ENCODE data around the gene TTC7B.

TTC7B gene

DNA sequence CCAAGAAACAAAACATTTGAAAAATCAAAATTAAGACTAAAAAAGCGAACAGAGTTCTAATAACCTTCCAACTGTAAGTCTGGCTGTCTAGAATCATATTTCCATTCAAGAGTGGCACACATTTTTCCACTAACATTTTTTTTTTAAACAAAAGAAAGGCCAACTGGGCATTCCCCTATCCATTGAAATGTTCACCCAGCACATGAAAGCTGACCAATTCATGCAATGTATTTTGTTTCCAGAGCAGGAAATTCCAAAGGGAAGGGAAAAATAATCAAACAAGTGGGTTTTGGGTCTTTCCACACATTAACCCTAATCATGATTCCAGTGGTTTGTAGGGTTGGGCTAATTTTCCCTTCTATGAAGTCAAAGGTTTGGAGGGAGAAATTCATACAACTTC lies 212.9 kb downstream of the TTC7B start:
- no peak for DNase-seq (ENCODE audit: low read depth in 2 of 3, low spot score in 2 of 3)

DNA sequence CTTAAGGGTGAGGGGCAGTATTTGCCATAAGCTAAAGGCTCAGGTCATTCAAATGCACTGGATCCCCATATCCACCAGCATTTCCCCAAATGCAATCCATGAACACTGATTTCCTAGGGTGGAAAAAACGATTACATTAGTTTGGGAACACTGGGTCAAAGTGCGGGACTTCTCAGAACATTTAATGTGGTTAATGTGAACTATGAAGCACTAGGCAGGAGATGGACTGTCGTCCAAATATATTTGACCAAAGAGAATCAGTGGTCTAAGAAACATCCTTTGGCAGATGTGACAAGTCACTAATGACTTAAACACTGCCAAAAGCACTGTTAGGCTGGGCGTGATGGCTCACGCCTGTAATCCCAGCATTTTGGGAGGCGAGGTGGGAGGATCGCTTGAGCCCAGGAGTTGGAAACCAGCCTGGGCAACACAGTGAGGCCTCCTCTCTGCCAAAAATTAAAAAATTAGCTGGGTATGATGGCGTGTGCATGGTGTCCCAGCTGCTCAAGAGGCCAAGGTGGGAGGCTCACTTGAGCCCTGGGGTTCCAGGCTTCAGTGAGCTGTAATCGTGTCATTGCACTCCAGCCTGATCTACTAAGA lies 214.0 kb downstream of the TTC7B start:
- DNase-seq (ENCODE audit: low read depth in 2 of 3, low spot score in 2 of 3), result no peak

DNA sequence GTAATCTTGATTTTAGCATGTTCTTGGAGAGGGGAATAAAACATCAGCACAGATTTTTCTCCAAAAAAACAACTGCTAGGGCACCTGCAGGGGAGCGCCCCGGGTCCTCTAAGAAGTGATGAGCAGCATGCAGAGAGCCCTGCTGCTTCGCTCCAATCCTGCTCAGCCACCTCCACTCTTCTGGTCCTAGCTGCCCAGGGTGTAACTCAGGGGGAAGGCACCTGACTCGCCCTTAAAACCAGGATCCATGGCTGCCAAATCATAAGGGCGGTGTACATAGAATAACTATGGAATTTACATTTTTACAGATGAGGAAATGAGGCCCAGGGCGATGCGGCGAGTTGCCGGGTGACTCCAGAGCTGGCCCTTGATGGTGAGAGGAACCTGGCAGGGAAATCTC lies 214.7 kb downstream of the TTC7B start:
- DNase-seq (ENCODE audit: low read depth in 2 of 3, low spot score in 2 of 3), result no peak

DNA sequence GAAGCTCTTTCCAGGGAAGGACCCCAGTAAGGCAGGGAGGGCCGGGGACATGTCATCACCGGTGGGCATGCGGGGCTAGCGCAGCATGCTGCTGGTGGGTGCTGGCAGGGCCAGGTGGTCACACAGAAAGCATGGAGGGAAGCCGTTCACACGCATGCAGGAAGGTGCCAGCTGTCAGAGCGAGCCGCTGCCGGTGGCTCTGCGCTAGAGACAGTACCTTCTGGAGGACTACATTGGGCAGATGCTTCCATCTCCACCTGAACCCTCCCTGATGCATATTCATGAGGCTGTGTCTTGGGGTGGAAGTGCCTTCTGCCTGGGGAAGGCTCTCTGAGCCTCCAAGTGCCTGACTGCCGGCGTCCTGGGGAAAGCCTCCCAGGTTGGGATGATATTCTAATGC lies 215.6 kb downstream of the TTC7B start:
- DNase-seq (ENCODE audit: low read depth in 2 of 3, low spot score in 2 of 3), result no peak

DNA sequence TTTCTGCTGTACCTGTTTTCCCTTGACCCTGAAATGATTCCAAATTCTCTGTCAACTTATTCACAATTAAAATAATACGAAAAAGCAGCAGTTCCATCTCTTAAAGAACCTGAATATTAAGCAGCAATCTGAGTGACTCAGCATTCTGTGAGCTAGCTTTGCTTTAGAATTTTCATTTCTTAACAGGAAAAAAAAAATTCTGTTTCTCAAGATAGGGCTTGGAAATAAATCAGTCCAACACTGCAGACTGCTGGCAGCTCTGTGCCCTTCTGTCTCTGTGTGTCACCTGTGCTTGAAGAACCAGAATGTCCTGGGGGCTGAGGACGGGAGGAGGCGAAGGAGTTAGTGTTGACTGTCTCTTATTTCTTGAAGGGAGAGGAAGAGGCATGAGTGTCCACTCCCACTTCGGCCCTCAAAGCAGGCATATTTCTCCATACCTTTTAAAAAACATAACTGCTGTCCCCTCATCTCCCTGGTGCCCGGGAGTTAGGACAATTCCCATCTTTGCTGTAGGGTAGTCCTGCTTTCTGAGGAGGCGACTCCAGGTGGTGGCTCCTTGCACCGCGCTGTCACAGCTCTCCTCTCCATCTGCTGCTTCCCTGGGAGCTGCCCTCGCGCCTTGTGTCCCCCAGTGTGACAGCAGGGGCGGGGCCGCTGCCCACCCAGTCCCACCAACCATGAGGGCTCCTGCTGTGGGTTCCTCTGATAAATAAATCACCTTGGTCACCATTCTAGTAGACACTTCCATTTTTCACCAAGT lies 216.3 kb downstream of the TTC7B start:
- DNase-seq (ENCODE audit: low read depth in 2 of 3, low spot score in 2 of 3), result no peak

DNA sequence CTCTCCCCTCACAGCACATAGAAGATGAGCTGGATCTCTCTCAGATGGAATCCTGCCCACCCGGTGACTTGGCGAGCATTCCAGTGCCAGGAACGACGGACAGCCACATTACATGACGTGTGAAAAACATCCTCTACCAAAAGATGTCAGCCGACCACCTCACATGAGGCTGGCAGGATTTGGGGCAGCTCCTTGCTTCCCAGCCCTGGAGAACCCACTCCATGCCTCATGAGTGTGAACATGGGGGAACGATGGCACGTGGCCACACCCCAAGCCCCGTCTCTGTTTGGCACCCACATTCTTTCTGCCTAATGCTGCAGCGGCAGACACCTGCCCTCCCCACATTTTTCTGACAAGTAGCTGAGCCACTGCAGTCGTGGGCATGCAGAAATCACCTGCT lies 216.9 kb downstream of the TTC7B start:
- no peak for DNase-seq (ENCODE audit: low read depth in 2 of 3, low spot score in 2 of 3)

DNA sequence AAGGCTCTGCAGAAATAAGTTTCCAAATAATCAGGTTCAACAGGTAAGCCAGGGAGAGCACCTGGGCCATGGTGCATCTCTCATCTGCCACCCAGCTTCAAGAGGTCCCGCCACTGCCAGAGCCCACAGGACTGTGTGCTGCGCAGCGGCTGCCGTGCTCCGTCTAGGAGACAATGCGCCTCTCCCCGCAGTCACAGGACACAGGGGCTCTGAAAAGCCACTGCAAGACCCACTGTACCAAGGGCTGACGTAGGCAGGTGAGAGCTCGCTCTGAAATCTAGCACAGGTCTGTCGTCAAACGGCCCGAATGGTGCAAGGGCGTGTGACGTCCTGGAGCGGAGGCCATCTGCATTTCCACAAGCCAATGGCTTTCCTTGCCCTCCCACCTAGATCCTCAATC lies 218.3 kb downstream of the TTC7B start:
- DNase-seq (ENCODE audit: low read depth in 2 of 3, low spot score in 2 of 3), result no peak

DNA sequence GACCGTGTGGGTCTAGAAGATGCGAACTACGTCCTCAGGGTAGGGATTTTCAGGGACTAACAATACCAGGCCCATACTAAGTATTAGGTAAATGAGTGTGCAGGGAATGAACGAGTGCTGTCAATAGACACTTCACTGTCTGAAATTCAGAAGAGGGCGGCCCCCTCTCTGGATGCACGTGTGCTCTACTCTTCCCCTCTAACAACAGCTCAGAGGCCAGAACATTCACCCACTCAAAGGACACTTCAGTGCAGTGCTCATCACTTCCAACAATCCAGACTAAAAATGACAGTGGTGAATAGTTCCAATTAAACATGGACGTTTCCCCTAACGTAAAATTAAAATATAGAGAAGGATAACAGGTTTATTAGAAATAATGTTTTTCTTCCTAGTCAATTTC lies 219.5 kb downstream of the TTC7B start:
- no peak for DNase-seq (ENCODE audit: low read depth in 2 of 3, low spot score in 2 of 3)

DNA sequence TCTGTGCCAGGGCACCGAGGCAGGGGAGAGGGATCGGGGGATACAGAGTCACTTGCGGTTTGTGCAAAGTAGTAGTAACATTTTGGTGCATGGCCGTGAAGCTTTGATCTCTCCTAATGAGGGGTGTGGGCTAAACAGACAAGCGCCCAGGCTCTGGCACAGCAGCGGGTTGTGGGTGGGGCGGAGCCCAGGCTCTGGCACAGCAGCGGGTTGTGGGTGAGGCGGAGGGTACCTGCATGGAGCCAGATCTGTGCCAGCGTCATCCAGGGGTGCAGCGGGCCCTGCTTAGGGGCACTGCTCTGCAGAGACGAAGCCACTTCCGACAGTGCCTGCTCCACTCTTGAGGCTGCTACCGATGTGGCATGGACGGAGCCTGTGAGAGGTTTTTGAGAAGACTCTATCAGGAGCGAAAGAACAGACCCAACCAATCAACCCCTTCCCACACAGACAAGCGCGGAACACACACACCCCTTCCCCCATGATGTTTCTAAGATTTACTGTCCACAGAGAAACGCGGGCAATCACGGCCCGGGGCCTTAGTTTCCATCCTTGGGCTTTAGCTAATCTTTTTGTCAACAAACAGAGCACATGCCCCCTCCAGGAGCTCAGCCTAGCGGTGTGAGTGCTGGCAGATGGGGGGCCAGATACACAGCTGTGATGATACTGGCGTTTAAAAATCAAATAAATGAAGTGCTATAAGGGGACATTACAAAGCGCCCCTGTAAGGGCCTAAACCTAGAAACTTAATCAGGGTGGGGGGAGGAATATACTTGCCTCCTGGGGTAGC lies 222.8 kb downstream of the TTC7B start:
- no peak for DNase-seq (ENCODE audit: low read depth in 2 of 3, low spot score in 2 of 3)

DNA sequence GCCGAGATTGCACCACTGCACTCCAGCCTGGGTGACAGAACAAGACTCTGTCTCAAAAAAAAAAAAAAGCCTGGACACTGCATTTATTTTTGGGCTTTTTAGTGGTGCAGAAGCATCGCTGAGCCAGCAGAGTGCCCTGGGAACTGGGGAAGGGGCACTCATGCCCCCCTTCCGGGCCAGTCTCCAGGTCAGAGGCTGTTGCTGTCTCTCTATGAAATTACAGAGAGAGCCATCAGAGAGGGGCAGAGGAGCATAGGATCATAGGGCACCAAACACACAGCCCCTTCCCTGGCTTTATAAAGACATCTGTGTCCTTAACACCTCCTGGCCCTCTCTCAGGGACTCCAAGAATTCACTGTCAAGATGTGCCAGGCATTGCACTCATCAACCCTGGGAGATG lies 223.6 kb downstream of the TTC7B start:
- no peak for DNase-seq (ENCODE audit: low read depth in 2 of 3, low spot score in 2 of 3)

DNA sequence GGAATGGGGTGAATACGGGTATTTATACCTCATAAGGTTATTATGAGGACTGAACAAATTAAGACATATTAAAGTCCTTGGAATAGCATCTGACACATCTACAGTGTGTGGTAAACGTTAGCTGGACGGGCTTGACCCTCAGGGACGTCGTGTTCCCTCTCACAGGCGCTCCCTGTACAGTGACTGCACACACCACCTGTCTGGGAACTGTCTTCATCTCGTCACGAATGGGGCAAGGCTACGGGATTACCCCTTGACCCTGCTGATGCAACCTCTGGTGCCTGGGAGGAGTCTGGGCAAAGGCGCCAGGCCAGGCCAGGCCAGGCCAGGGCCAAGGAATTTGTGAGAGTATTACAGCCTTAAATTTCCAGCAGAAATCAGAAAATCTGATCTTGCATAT lies 228.3 kb downstream of the TTC7B start:
- DNase-seq (ENCODE audit: low read depth in 2 of 3, low spot score in 2 of 3), result no peak

DNA sequence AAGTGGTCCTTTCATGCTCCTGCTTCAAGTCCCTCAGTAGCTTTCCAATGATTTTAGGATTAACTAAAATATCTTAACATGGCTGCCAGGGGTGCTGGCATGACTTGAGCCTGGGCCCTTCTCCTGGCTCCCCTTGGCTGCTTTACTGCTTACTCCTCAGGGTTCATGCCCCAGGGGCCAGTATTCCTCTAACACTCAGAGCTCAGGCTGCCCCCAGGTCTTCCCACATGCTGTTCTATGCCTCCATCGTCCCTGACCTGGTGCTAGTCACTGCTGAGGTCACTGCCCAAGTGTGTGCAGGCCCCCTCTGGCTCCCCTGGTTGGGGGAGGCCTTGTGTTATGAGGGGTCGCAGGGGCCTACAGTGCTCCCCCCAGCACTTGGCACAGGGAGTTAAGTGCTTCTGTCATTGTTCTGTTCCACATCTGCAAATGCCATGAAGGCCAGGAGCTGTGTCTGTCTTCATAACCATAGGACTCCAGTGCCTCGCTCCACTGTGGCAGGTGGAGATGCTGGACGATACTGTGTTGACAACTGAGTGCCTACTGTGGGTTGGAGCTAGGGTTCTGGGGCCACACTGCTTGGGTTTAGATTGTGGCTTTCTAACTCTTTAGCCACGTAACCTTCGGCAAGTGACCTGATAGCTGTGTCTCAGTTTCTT lies 228.8 kb downstream of the TTC7B start:
- DNase-seq (ENCODE audit: low read depth in 2 of 3, low spot score in 2 of 3), result no peak

DNA sequence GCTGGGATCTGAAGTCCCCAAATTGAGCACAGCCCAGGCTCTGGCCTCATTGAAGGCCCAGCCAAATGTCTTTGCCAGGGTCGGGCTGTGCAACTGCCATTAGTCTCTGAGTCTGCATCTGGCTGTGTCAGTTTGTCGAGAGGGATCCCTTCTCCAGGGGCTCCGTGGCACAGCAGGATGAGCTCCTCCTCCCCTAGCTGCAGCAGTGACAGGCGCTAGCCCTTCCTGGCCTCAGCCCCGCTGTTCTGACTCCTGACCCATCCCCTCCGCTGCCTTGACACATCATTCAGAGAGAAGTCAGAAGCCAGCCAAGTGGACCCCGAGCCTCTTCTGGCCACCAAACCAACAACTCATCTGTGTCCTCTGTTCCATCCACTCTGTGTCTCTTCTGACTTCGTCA lies 231.1 kb downstream of the TTC7B start:
- no peak for DNase-seq (ENCODE audit: low read depth in 2 of 3, low spot score in 2 of 3)

DNA sequence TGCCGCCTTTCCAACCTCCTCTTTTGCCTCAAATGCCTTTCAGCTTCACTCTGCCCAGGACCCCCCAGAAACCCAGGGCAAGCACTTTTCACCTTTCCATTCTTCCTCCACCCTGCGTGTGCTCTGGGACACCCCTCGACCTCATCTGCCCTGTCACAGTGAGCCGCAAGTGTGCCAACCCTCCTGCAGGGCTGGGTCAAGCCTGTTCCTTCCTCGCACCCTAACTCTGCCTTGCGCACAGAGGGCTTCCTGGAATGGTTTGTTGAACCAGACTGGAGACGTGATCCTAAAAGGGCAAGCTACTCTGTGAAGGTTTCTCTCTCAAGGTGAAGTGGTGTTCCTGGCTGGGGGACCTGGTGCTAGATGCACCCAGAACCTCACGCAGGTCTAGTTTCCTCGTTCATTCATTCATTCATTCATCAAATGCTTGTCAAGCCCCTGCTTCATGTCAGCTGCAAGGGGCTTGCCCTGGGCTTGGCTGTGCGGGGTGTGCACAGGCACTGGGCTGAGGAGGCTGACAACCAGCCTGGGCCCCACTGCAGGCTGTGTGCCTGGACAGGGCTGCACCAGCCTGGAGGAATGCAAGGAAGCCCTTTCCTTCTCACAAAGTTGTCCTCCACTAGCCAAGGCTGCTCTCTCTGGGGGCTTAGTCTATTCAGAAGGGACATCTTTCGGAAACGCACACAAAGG lies 232.2 kb downstream of the TTC7B start:
- DNase-seq (ENCODE audit: low read depth in 2 of 3, low spot score in 2 of 3), result no peak

DNA sequence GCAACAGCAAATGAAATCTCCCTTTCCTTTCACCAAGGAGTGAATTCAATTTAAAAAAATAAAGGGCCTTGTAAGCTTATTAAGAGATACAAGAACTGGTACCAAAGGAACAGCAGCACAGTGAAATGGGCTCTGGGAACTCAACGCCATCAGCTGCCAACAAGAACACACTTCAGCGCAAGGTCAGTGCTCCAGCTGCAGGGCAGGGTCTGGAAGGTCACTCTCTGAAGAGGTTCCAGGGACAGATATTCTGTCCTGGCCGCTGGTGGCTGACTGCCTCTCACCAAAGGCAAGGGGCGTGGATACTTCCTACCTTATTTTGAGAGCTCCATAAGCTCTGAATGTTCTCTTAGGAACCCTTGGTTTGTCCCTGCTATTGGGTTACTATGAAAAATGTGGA lies 232.8 kb downstream of the TTC7B start:
- no peak for DNase-seq (ENCODE audit: low read depth in 2 of 3, low spot score in 2 of 3)

DNA sequence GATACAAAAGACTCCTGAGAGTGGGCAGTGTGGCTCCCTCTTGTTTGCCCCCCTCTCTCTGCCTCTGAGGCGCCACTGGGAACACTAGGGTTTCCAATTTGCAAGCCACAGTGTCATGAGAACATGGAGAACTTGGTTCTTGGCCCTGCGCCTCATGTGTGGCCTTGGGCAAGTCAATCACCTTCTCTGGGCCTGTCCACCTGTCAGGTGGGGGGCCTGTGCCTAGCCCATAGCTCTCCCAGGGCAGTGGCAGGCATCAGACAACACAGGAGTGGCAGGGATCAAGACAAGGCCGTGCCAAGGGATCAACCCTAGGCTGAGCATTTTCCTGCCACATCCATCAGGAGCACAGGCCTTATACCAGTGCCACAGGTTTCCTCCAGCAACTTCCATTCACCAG lies 234.1 kb downstream of the TTC7B start:
- no peak for DNase-seq (ENCODE audit: low read depth in 2 of 3, low spot score in 2 of 3)

DNA sequence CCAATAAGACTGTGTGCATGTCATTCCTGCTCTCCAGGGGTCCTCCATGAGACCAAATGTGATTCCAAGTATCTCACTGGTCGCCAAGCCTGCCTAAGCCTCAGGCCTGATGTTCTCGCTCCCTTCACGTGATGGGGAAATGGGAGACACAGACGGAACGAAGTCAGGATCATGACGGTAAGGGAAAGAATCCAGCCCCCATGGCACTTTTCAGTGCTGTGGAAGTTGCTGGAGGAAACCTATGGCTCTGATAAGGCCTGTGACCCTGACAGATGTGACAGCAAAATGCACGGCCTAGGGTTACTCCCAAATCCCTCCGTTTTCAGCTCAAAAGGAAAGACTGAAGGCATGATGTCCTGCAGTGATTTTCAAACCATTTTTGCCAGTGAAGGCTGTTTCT lies 234.5 kb downstream of the TTC7B start:
- DNase-seq (ENCODE audit: low read depth in 2 of 3, low spot score in 2 of 3), result no peak

DNA sequence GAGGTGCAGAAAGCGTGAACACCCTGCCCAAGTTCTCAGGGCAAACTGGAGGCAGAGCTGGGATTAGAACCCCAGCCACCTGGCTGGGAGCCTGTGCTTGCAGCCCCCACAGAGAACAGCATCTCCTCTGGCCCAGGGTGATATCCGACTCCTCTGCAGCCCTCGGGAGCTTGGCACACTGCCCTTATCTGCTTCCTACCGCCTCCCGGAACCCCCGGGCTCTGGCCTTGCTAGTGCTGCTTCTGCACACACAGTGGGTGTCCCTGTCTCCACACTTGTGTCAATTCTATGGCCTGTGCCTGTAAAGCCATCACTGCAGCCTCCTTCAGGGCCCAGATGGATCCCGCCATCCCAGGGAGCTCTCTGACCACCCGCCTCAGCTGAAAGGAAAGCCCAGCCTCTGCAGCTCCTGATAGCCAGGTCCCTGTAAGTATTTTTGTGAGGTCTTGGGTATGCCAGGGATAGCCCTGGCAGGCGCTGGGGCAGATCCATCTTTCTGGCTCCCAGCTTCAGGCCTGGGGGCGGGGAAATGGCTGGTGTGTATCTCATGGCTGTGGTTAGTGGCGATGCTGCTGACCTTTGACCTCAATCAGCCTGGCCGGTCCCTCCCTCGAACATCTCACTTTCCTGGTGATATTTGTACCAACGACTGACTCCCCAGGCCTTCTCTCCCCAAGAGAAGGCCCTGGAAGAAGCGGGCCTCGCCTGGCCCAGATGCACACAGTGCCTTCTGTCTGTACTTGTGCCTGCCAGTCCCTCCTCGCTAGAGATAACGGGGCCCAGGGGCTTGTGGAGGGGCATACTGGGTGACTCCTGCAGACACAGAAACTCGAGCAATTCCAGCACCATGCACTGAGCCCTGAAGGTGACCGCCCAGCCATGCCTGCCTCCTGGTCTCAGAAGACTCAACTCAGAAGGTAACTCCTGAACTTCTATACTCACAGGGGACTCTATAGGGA lies 235.6 kb downstream of the TTC7B start:
- no peak for DNase-seq (ENCODE audit: low read depth in 2 of 3, low spot score in 2 of 3)

DNA sequence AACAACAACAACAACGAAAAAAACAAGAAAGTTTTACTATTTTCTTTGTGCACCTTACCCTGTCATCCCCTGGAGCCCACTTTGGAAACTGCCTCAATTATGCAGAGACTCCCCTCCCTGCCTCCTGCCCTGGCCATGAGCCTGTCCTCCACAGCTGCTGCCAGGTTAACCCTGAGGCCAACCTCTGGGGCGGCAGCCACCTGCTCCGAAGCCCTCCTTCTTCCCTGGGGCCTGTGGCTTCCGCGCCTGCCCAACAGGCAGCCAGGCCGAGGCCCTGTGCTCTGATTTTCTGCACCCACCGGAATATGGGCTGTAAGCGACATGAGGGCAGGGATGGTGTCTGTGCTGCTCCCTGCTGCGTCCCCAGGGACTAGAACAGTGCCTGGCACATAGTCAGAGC lies 236.4 kb downstream of the TTC7B start:
- no peak for DNase-seq (ENCODE audit: low read depth in 2 of 3, low spot score in 2 of 3)

DNA sequence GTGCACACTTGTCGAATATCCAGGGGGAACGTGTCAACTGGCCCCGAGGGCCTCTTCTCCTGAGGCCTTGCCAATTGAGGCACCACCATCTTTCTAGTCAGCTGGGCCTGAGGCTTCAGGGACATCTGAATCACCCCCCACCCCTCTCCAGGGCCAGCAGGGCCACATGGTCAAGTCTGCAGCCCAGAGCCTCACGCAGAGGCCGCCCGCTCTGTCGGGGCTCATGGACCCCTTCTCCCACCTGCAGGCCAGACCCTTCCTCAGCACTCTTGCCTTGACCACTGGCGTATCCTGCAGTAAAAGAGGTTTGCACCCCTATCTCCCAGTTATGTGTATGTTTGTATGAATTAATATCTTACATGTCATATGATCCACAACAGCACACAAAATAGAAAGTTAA lies 237.1 kb downstream of the TTC7B start:
- DNase-seq (ENCODE audit: low read depth in 2 of 3, low spot score in 2 of 3), result no peak

Measured in activated CD8-positive, alpha-beta memory T cell treated with anti-CD3 and anti-CD28 coated beads for 48 hours (primary cell).